ENCODE measurements around the gene PIGW. TPM values are rescaled to one million over a fixed set of nuclear protein-coding genes. Genes with fewer than 3 reads are reported as not detected.

PIGW gene
- total and polyA plus RNA-seq, 9 of the 15 experiments (the other 6 are each of a cell fraction or from before 2014, with no cell fraction given) = 9.5 to 33.9 (median 21.2) TPM

DNA sequence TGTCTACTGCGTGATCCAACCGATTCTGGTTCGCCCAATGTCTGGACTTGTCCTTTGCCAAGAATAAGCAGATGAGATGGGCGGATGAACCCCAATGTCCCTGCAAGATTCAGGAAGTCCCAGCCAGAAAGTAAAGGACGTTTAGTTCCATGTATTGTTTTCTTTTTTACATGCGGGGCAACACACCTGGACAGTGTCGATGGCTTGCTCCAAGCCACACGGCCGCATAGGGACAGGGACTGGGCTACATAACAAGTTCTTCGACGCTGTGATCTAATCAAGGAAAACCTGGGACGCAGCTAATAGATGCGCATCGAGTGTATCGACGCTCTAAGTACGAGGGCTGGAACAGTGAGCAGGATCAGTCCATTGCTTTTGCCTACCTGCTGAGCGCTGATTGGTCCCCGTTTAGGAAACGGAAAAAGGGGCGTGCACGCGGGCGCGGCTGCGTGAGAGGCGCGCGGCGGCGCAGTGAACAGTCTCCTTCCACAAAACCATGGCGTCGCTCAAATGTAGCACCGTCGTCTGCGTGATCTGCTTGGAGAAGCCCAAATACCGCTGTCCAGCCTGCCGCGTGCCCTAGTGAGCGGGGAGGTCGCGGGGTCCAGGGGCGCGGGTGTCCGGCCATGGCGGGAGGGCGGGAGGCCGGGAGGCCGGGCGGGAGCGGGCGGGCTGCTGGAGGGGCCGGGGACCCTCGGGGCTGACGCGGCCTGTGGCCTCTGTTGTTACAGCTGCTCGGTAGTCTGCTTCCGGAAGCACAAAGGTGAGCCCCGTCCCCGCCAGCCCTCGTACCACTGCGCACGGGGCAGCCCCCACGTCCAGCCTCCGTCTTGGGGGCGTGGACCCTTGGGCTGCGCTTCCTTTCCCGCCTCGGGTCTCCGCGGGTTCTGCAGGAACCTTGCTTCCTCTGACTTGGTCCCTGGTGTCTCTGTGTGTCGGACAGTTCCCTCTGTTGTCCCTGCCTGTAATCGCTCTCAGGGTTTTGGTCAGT is 48.3 kb upstream of the PIGW start, which contains the start of gene ZNHIT3 (continued):
- TF ChIP-seq, protein P1, sequence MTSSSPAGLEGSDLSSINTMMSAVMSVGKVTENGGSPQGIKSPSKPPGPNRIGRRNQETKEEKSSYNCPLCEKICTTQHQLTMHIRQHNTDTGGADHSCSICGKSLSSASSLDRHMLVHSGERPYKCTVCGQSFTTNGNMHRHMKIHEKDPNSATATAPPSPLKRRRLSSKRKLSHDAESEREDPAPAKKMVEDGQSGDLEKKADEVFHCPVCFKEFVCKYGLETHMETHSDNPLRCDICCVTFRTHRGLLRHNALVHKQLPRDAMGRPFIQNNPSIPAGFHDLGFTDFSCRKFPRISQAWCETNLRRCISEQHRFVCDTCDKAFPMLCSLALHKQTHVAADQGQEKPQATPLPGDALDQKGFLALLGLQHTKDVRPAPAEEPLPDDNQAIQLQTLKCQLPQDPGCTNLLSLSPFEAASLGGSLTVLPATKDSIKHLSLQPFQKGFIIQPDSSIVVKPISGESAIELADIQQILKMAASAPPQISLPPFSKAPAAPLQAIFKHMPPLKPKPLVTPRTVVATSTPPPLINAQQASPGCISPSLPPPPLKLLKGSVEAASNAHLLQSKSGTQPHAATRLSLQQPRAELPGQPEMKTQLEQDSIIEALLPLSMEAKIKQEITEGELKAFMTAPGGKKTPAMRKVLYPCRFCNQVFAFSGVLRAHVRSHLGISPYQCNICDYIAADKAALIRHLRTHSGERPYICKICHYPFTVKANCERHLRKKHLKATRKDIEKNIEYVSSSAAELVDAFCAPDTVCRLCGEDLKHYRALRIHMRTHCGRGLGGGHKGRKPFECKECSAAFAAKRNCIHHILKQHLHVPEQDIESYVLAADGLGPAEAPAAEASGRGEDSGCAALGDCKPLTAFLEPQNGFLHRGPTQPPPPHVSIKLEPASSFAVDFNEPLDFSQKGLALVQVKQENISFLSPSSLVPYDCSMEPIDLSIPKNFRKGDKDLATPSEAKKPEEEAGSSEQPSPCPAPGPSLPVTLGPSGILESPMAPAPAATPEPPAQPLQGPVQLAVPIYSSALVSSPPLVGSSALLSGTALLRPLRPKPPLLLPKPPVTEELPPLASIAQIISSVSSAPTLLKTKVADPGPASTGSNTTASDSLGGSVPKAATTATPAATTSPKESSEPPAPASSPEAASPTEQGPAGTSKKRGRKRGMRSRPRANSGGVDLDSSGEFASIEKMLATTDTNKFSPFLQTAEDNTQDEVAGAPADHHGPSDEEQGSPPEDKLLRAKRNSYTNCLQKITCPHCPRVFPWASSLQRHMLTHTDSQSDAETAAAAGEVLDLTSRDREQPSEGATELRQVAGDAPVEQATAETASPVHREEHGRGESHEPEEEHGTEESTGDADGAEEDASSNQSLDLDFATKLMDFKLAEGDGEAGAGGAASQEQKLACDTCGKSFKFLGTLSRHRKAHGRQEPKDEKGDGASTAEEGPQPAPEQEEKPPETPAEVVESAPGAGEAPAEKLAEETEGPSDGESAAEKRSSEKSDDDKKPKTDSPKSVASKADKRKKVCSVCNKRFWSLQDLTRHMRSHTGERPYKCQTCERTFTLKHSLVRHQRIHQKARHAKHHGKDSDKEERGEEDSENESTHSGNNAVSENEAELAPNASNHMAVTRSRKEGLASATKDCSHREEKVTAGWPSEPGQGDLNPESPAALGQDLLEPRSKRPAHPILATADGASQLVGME (CRISPR knock-in tag; IDR thresholded peaks at IDR 0.05) = no peak
- TF ChIP-seq, protein P2, sequence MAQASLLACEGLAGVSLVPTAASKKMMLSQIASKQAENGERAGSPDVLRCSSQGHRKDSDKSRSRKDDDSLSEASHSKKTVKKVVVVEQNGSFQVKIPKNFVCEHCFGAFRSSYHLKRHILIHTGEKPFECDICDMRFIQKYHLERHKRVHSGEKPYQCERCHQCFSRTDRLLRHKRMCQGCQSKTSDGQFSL (CRISPR knock-in tag; IDR thresholded peaks at IDR 0.05) = no peak
- TF ChIP-seq, protein P2 (tag; IDR thresholded peaks at IDR 0.05) = no peak
- no peak for TF ChIP-seq SREBF2 (CRISPR knock-in tag; IDR thresholded peaks at IDR 0.05)
- TF ChIP-seq ETV5 (CRISPR knock-in tag; IDR thresholded peaks at IDR 0.05; ENCODE audit: low read depth) = peak; percentile 22; the same call in 1 of the 2 replicates
- TF ChIP-seq HNRNPK (IDR thresholded peaks at IDR 0.05; ENCODE audit: low read depth, low read length, poor library complexity, severe bottlenecking) = no peak
- TF ChIP-seq, protein P3, sequence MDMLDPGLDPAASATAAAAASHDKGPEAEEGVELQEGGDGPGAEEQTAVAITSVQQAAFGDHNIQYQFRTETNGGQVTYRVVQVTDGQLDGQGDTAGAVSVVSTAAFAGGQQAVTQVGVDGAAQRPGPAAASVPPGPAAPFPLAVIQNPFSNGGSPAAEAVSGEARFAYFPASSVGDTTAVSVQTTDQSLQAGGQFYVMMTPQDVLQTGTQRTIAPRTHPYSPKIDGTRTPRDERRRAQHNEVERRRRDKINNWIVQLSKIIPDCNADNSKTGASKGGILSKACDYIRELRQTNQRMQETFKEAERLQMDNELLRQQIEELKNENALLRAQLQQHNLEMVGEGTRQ (CRISPR knock-in tag; IDR thresholded peaks at IDR 0.05) = no peak
- no peak for TF ChIP-seq SNRNP70 (optimal IDR thresholded peaks at IDR 0.05; ENCODE audit: low read depth, low read length)
- no peak for TF ChIP-seq FIP1L1 (IDR thresholded peaks at IDR 0.05; ENCODE audit: low read depth, low read length, poor library complexity, severe bottlenecking)
- TF ChIP-seq, protein P4, sequence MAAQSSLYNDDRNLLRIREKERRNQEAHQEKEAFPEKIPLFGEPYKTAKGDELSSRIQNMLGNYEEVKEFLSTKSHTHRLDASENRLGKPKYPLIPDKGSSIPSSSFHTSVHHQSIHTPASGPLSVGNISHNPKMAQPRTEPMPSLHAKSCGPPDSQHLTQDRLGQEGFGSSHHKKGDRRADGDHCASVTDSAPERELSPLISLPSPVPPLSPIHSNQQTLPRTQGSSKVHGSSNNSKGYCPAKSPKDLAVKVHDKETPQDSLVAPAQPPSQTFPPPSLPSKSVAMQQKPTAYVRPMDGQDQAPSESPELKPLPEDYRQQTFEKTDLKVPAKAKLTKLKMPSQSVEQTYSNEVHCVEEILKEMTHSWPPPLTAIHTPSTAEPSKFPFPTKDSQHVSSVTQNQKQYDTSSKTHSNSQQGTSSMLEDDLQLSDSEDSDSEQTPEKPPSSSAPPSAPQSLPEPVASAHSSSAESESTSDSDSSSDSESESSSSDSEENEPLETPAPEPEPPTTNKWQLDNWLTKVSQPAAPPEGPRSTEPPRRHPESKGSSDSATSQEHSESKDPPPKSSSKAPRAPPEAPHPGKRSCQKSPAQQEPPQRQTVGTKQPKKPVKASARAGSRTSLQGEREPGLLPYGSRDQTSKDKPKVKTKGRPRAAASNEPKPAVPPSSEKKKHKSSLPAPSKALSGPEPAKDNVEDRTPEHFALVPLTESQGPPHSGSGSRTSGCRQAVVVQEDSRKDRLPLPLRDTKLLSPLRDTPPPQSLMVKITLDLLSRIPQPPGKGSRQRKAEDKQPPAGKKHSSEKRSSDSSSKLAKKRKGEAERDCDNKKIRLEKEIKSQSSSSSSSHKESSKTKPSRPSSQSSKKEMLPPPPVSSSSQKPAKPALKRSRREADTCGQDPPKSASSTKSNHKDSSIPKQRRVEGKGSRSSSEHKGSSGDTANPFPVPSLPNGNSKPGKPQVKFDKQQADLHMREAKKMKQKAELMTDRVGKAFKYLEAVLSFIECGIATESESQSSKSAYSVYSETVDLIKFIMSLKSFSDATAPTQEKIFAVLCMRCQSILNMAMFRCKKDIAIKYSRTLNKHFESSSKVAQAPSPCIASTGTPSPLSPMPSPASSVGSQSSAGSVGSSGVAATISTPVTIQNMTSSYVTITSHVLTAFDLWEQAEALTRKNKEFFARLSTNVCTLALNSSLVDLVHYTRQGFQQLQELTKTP (IDR thresholded peaks at IDR 0.05; ENCODE audit: low read depth in 1 of 2, partially characterized antibody in 2 of 2) = no peak
- peak in 1 of 2 experiments; percentile 46; a peak in 1 of 4 replicates for TF ChIP-seq SRF (CRISPR knock-in tag; IDR thresholded peaks at IDR 0.05)
- no peak for TF ChIP-seq ZNF77 (CRISPR knock-in tag; IDR thresholded peaks at IDR 0.05)
- no peak for TF ChIP-seq NR4A1 (CRISPR knock-in tag; IDR thresholded peaks at IDR 0.05)
- TF ChIP-seq NR4A1 (tag; IDR thresholded peaks at IDR 0.05) = no peak
